NCI-H524 (cell line): ENCODE data around the gene TEDC2.
"Not testable (repeated sequence)": the region's sequence is repeated elsewhere in the genome, so short reads cannot be mapped to it uniquely, and the experiment has no call there.

ENCODE experiments used
- DNase-seq, 2 experiments: peaks; one replicate each; lab custom pipeline; 2025; lab: John Stamatoyannopoulos, UW

The TEDC2 gene

GRCh38 chr16:2477327-2477726 is 17.4 kb downstream of the TEDC2 start:
- no peak for DNase-seq

GRCh38 chr16:2478279-2478678 is 18.4 kb downstream of the TEDC2 start:
- peak in 1 of 2 experiments; percentile 56 for DNase-seq

- DNase-seq = not testable (repeated sequence)
Measured at GRCh38 chr16:2479996-2480395, 20.1 kb downstream of the TEDC2 start.

- DNase-seq = no peak
Measured at GRCh38 chr16:2480948-2481347, 21.0 kb downstream of the TEDC2 start.

- DNase-seq = no peak
Measured at GRCh38 chr16:2481676-2482075, 21.8 kb downstream of the TEDC2 start.

GRCh38 chr16:2482249-2482648 is 22.3 kb downstream of the TEDC2 start:
- peak in 1 of 2 experiments; percentile 69 for DNase-seq

- peak; percentile 73 to 89 for DNase-seq
Measured at GRCh38 chr16:2482708-2483534, 23.0 kb downstream of the TEDC2 start.

GRCh38 chr16:2483939-2484897 is 24.3 kb downstream of the TEDC2 start:
- no peak for DNase-seq

- DNase-seq = no peak
Measured at GRCh38 chr16:2484898-2485508, 25.1 kb downstream of the TEDC2 start.

- no peak for DNase-seq
Measured at GRCh38 chr16:2485811-2486507, 26.1 kb downstream of the TEDC2 start.

- peak in 1 of 2 experiments; percentile 46 for DNase-seq
Measured at GRCh38 chr16:2486645-2487516, 27.0 kb downstream of the TEDC2 start.

- no peak for DNase-seq
Measured at GRCh38 chr16:2487517-2487842, 27.6 kb downstream of the TEDC2 start.

- DNase-seq = no peak
Measured at GRCh38 chr16:2487903-2488531, 28.1 kb downstream of the TEDC2 start.

- no peak for DNase-seq
Measured at GRCh38 chr16:2489581-2489980, 29.7 kb downstream of the TEDC2 start.

GRCh38 chr16:2490190-2491105 is 30.5 kb downstream of the TEDC2 start:
- DNase-seq = peak; percentile 47 to 79

- no peak for DNase-seq
Measured at GRCh38 chr16:2492292-2492691, 32.4 kb downstream of the TEDC2 start.

- DNase-seq = no peak
Measured at GRCh38 chr16:2493605-2494004, 33.7 kb downstream of the TEDC2 start.

- DNase-seq = no peak
Measured at GRCh38 chr16:2494616-2495015, 34.7 kb downstream of the TEDC2 start.

GRCh38 chr16:2495041-2495440 is 35.1 kb downstream of the TEDC2 start:
- no peak for DNase-seq
